ENCODE results near the gene SPTLC2.

DNA sequence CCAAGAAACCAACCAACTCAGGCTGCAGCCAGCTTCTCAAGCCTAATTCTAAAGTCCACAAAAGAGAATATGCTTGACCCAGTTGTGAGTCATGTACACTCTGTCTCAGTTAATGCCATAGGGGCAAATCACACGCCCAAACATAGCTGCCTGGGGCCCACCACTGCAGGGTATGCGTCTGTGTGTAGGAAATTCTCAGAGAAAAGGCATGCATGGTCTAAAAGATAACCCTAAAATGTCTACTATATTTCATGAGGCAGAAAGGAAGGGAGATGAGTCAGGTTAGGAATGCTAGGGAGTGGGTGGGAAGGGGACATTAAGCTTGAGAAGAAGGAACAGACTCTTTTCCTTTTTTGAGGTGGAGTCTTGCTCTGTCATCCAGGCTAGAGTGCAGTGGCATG is 22.3 kb upstream of the SPTLC2 start:
- TF ChIP-seq, protein P1, sequence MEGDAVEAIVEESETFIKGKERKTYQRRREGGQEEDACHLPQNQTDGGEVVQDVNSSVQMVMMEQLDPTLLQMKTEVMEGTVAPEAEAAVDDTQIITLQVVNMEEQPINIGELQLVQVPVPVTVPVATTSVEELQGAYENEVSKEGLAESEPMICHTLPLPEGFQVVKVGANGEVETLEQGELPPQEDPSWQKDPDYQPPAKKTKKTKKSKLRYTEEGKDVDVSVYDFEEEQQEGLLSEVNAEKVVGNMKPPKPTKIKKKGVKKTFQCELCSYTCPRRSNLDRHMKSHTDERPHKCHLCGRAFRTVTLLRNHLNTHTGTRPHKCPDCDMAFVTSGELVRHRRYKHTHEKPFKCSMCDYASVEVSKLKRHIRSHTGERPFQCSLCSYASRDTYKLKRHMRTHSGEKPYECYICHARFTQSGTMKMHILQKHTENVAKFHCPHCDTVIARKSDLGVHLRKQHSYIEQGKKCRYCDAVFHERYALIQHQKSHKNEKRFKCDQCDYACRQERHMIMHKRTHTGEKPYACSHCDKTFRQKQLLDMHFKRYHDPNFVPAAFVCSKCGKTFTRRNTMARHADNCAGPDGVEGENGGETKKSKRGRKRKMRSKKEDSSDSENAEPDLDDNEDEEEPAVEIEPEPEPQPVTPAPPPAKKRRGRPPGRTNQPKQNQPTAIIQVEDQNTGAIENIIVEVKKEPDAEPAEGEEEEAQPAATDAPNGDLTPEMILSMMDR (IDR thresholded peaks at IDR 0.05) = no peak
- TF ChIP-seq EZH2phosphoT487 (IDR thresholded peaks at IDR 0.05) (no peak), EZH2 (IDR thresholded peaks at IDR 0.05) (no peak)
